B cell (primary cell): ENCODE measurements around the gene ATP6V1F. TPM values are rescaled to one million over a fixed set of nuclear protein-coding genes. Genes with fewer than 3 reads are reported as not detected.
A peak's percentile ranks its signal among the peaks of the same experiment; 100 is the strongest.

ENCODE experiments used
- ATAC-seq: fragments of 200-7000 bp; cut with Tn5 transposase; one replicate; pipeline ENCODE4 v1.10.0; 2021; ENCODE audit warnings: low read depth, mild to moderate bottlenecking, moderate number of reproducible peaks, moderate library complexity
- CTCF ChIA-PET: fragments of 350-600 bp; sonication (Branson Sonifier 250); formaldehyde crosslinking; loops from one replicate; lab custom pipeline; 2021; ENCODE audit warnings: antibody characterized with exemption, inconsistent platforms; lab: Charles Lee
- POLR2A ChIA-PET: fragments of 350-600 bp; sonication (Branson Sonifier 250); formaldehyde crosslinking; loops from one replicate; lab custom pipeline; 2021; ENCODE audit warnings: antibody characterized with exemption; lab: Charles Lee
- DNase-seq: peaks from one replicate; pipeline ENCODE4 v3.0.0; 2013
- H2AFZ ChIP-seq: 2 replicates; pipeline ENCODE4 v1.6.1; 2012; ENCODE audit warnings: mild to moderate bottlenecking, low read depth, low read length; ENCODE audit not compliant: insufficient read depth, poor library complexity, severe bottlenecking
- H3K27ac ChIP-seq, 2 donors: 1 replicate in 1 of 2; 2 replicates in 1 of 2; pipeline ENCODE4 v1.5.1; 2012 to 2013; ENCODE audit warnings: low read length in 2 of 2, mild to moderate bottlenecking in 2 of 2, moderate library complexity in 1 of 2
- H3K27me3 ChIP-seq, 4 experiments: fragments of 200-600 bp in 1 of 4; sonication (generic) in 1 of 4; replicated peaks in 1 of 4; 1 replicate in 2 of 4; 2 replicates in 2 of 4; pipeline versions ENCODE4 v1.6.1 to v1.7.0; 2013 to 2016; ENCODE audit warnings: low read length in 3 of 4, mild to moderate bottlenecking in 2 of 4, mixed read lengths in 1 of 4, moderate library complexity in 1 of 4; ENCODE audit not compliant: insufficient read depth in 4 of 4, control insufficient read depth in 3 of 4; ENCODE audit errors: control extremely low read depth in 1 of 4
- H3K36me3 ChIP-seq, 2 experiments: replicated peaks in 1 of 2; 1 replicate in 1 of 2; 2 replicates in 1 of 2; pipeline versions ENCODE4 v1.6.1 to v1.7.1; 2013; ENCODE audit warnings: low read length in 1 of 2; ENCODE audit not compliant: insufficient read depth in 2 of 2, control insufficient read depth in 1 of 2; ENCODE audit errors: control extremely low read depth in 1 of 2, extremely low read depth in 1 of 2
- H3K4me1 ChIP-seq, 2 donors: fragments of 200-600 bp in 1 of 2; sonication (generic) in 1 of 2; 1 replicate in 1 of 2; 2 replicates in 1 of 2; pipeline versions ENCODE4 v1.5.1 to v1.6.1; 2013 to 2017; ENCODE audit warnings: low read length in 2 of 2; ENCODE audit not compliant: control insufficient read depth in 2 of 2, insufficient read depth in 2 of 2
- H3K4me2 ChIP-seq: replicated peaks from 2 replicates; pipeline ENCODE3; 2012; ENCODE audit warnings: mild to moderate bottlenecking, low read depth, low read length; ENCODE audit not compliant: poor library complexity, severe bottlenecking
- H3K4me3 ChIP-seq, 5 experiments: fragments of 200-600 bp in 1 of 5; sonication (generic) in 1 of 5; 1 replicate in 3 of 5; 2 replicates in 2 of 5; pipeline versions ENCODE4 v1.5.1 to v1.7.0; 2011 to 2016; ENCODE audit warnings: low read length in 4 of 5, mild to moderate bottlenecking in 4 of 5, low read depth in 2 of 5, control low read depth in 1 of 5, moderate library complexity in 1 of 5; ENCODE audit not compliant: insufficient read depth in 1 of 5; ENCODE audit errors: control extremely low read depth in 1 of 5, extremely low read depth in 1 of 5
- H3K79me2 ChIP-seq: fragments of 200-600 bp; sonication (generic); one replicate; pipeline ENCODE4 v1.6.0; 2016; ENCODE audit warnings: low read length; ENCODE audit not compliant: control insufficient read depth, insufficient read depth
- H3K9ac ChIP-seq: fragments of 200-600 bp; sonication (generic); 2 replicates; pipeline ENCODE4 v1.6.1; 2017; ENCODE audit warnings: mild to moderate bottlenecking, low read length, moderate library complexity
- H3K9me3 ChIP-seq, 3 donors: one replicate each; pipeline versions ENCODE4 v1.6.1 to v1.7.1; 2013; ENCODE audit warnings: low read length in 2 of 3; ENCODE audit not compliant: control insufficient read depth in 2 of 3, insufficient read depth in 1 of 3; ENCODE audit errors: control extremely low read depth in 1 of 3
- H4K20me1 ChIP-seq: 2 replicates; pipeline ENCODE4 v1.6.0; 2012; ENCODE audit warnings: mild to moderate bottlenecking, low read length; ENCODE audit not compliant: insufficient read depth, control insufficient read depth, poor library complexity, severe bottlenecking
- H3K27ac Mint-ChIP-seq: one replicate; pipeline ENCODE4 v1.8.0; 2021; ENCODE audit warnings: mixed read lengths
- H3K27me3 Mint-ChIP-seq: one replicate; pipeline ENCODE4 v1.8.0; 2021; ENCODE audit warnings: mixed read lengths
- H3K4me1 Mint-ChIP-seq: one replicate; pipeline ENCODE4 v1.8.0; 2021; ENCODE audit warnings: mixed read lengths
- H3K4me3 Mint-ChIP-seq: one replicate; pipeline ENCODE4 v1.8.0; 2021; ENCODE audit warnings: mixed read lengths
- H3K9me3 Mint-ChIP-seq: one replicate; pipeline ENCODE4 v1.8.0; 2022; ENCODE audit warnings: mixed read lengths; ENCODE audit not compliant: insufficient read depth
- EZH2 ChIP-seq: IDR thresholded peaks from 2 replicates; pipeline ENCODE4 v1.6.1; 2012; ENCODE audit warnings: borderline replicate concordance, low read depth, mild to moderate bottlenecking, moderate library complexity, low read length; ENCODE audit not compliant: insufficient read depth, poor library complexity, severe bottlenecking
- WGBS: methylation state at CpG from one replicate; pipeline ENCODE4 v1.1.5; 2013; ENCODE audit warnings: missing lambda C conversion rate; ENCODE audit not compliant: insufficient coverage; 5-methylcytosine and 5-hydroxymethylcytosine counted together
- intact Hi-C: fragments of 100-400 bp; cut with micrococcal nuclease; formaldehyde crosslinking; loops from one replicate; pipeline ENCODE4 v1.10.0; 2022
- polyA plus RNA-seq: library from polyadenylated mRNA; depleted of rRNA; stranded (reverse); fragments of >200 nt; gene quantifications from 2 replicates; pipeline ENCODE4 v1.2.3, GENCODE V29; 2012
- total RNA-seq, 2 donors: library from RNA; stranded (reverse); fragments of 120-200 nt in 1 of 2; gene quantifications; 1 replicate in 1 of 2; 2 replicates in 1 of 2; pipeline versions ENCODE4 v1.2.3 to v1.2.4, GENCODE V29; 2013 to 2022
- TF ChIP-seq, protein P1 (sequence below): fragments of 200-600 bp; IDR thresholded peaks from one replicate; pipeline ENCODE4 v1.8.0; 2022; ENCODE audit warnings: antibody characterized with exemption, mild to moderate bottlenecking

The ATP6V1F gene
- total and polyA plus RNA-seq, 2 donors (not counting 1 experiment from before 2014, with no cell fraction given): 81.7 to 198 TPM

DNA sequence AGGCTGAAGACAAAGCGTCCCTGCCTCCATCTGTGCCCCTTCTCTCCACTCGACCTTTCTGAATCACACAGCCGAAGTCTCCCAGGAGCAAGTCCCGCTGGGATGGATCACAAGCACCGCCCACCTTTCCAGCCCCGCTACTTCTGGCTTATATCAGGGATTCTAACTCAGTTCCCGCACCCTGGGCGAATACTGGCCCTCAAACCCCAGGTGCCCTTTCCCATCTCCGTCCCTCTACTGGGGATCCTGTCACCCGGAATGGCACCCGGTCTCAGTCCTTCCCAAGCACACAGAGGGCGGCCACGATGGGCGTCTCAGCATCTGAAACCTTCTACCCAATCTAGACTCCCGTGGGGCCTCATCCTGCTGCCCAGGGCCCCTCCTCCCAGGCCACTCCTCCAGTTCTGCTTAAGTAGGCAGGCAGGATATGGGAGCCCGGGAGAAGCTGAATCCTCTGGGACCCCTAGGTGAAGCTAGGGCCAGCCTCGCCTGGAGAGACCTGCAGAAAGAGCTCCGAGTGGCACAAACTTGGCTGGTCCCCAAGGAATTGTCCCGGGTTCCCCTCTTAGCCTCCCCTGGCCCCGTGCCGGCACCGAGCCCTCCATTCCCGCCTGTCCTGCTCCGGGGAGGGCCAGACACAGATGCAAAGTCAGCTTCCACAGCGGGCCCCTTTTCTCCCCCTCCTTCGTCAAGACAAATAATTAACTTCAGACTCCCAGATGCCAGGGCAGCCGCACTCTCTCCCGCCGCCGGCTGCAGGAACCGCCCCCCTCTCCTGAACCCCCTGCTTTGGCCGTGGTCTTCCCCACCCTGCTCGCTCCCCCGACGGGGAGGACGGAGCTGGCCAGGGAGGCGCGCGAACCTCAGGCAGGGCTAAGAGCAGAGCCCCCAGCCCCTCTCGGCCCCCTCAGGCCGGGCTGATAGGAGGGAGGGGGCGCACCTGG lies 47.2 kb downstream of the ATP6V1F start:
- Histone ChIP-seq H3K4me2 (peak overlapping the region; percentile 54), H3K9ac (no peak overlapping the region), H3K36me3 (no peaks in the 10 kb centered on the region), H3K27ac (no peak overlapping the region), H3K27me3 (peaks cover 0 to 37% (median 16%) of the 10 kb centered on the region in 4 experiments), H3K4me3 (no peak overlapping the region), H4K20me1 (no peaks in the 10 kb centered on the region), H3K79me2 (no peaks in the 10 kb centered on the region), H2AFZ (peak overlapping the region; percentile 42), H3K9me3 (no peaks in the 10 kb centered on the region), H3K4me1 (peaks cover 22 to 23% of the 10 kb centered on the region in 2 donors)
- POLR2A ChIA-PET: no interaction called here
- Mint-ChIP-seq H3K9me3 (no peaks in the 10 kb centered on the region), H3K4me1 (peaks cover 20% of the 10 kb centered on the region), H3K27me3 (peaks cover 34% of the 10 kb centered on the region), H3K4me3 (peak overlapping the region; percentile 32), H3K27ac (no peak overlapping the region)
- DNase-seq (peak; percentile 19), ATAC-seq (no peak)
- TF ChIP-seq EZH2: no peak
- TF ChIP-seq, protein P1, sequence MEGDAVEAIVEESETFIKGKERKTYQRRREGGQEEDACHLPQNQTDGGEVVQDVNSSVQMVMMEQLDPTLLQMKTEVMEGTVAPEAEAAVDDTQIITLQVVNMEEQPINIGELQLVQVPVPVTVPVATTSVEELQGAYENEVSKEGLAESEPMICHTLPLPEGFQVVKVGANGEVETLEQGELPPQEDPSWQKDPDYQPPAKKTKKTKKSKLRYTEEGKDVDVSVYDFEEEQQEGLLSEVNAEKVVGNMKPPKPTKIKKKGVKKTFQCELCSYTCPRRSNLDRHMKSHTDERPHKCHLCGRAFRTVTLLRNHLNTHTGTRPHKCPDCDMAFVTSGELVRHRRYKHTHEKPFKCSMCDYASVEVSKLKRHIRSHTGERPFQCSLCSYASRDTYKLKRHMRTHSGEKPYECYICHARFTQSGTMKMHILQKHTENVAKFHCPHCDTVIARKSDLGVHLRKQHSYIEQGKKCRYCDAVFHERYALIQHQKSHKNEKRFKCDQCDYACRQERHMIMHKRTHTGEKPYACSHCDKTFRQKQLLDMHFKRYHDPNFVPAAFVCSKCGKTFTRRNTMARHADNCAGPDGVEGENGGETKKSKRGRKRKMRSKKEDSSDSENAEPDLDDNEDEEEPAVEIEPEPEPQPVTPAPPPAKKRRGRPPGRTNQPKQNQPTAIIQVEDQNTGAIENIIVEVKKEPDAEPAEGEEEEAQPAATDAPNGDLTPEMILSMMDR: no peak
- WGBS: 33% methylated on average over 42 of the region's 42 CpGs
- CTCF ChIA-PET: interaction anchor here (0.8 to 3.9 kb wide), 4 partner anchors 10 to 308 kb away, joined by 3 to 19 read pairs (median 4); no protein-coding TSS in a partner anchor
- intact Hi-C loops: no loop called here

DNA sequence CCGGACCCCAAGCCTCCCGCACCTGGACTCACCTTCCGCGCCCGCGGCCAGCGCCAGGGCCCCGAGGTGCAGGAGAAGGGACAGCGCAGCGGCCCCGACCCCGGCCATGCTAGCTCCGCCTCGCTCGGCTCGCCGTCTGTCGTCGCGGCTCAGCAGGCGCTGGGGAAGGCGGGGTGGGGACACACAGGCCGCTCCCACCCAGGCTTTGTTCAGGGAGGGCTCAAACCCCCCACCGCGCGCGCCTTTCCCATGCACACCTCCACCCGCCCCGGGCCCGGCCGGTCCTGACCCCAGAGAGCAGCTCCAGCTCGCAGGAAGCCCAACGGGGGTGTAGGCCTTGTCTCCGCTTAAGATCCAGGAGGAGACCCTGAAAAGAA lies 47.9 kb downstream of the ATP6V1F start, which contains the start of gene KCP:
Gene KCP (minus strand): TSS at position 141 of the 377 bp plus-strand sequence. CDS start 33 bp downstream, at position 108.
- TF ChIP-seq EZH2: no peak
- TF ChIP-seq, protein P1: no peak
- peaks cover 27 to 28% of the 10 kb centered on the region in 2 donors for H3K4me1 ChIP-seq
- Mint-ChIP-seq H3K27me3 (peaks cover 38% of the 10 kb centered on the region), H3K4me3 (peak within 1 kb of the TSS; percentile 32), H3K9me3 (no peaks in the 10 kb centered on the region), H3K4me1 (peaks cover 23% of the 10 kb centered on the region), H3K27ac (no peak within 1 kb of the TSS)
- WGBS: 53% methylated on average over 30 of the region's 34 CpGs
- DNase-seq (peak; percentile 18), ATAC-seq (no peak)
- no peak within 1 kb of the TSS for H3K27ac ChIP-seq
- peak within 1 kb of the TSS; percentile 54 for H3K4me2 ChIP-seq
- peaks cover 0 to 40% (median 17%) of the 10 kb centered on the region in 4 experiments for H3K27me3 ChIP-seq
- H3K4me3 ChIP-seq: no peak within 1 kb of the TSS
- peak within 1 kb of the TSS; percentile 42 for H2AFZ ChIP-seq
- ChIA-PET CTCF (interaction anchor here (0.8 to 1.4 kb wide), 3 partner anchors 9 to 307 kb away, joined by 3 to 5 read pairs (median 3); no protein-coding TSS in a partner anchor), POLR2A (no interaction called here)
- H3K79me2 ChIP-seq: no peaks in the 10 kb centered on the region
- H3K9me3 ChIP-seq: no peaks in the 10 kb centered on the region
- intact Hi-C loops: no loop called here
- H3K36me3 ChIP-seq: no peaks in the 10 kb centered on the region
- H4K20me1 ChIP-seq: no peaks in the 10 kb centered on the region
- no peak within 1 kb of the TSS for H3K9ac ChIP-seq
